GM15510 (cell line): ENCODE data around the gene CAPG.

Source experiments
- POLR2A ChIP-seq: IDR thresholded peaks from 3 replicates; pipeline ENCODE4 v1.6.1; 2011; ENCODE audit warnings: borderline replicate concordance; ENCODE audit not compliant: insufficient read length; ENCODE audit errors: extremely low read depth

Gene CAPG

DNA sequence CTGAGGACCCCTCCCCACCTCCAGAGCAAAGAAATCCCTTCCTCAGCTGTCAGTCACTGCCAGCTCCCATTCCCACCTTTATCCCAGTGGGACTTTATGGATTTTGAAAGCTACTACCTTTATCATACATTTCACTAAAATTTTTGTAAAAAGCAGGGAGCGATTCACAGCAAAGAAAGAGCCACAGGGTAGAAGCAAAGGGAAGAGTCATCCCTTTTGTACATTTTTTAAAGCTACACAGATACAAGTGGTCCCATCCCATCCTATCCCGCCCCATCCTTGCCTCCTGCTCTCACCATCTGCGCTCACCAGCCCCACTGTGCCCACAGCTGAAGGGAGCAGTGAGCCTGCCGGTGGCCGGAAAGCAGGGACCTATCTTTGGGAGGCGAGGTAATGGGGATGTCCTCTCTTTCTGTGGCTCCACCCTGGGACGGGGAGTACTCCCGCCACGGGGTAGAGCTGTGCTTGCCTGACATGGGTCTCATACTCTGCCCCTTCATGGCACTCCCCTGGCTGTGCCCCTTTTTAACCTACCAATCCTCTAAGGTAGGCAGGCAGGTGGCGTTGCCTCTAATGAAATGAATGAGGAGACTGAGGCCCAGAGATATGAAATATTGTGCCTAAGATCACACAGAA lies 21.5 kb upstream of the CAPG start:
- no peak for TF ChIP-seq POLR2A

- TF ChIP-seq POLR2A, result no peak
Observed at GRCh38 chr2:85430752-85431569, 20.8 kb upstream of the CAPG start.

DNA sequence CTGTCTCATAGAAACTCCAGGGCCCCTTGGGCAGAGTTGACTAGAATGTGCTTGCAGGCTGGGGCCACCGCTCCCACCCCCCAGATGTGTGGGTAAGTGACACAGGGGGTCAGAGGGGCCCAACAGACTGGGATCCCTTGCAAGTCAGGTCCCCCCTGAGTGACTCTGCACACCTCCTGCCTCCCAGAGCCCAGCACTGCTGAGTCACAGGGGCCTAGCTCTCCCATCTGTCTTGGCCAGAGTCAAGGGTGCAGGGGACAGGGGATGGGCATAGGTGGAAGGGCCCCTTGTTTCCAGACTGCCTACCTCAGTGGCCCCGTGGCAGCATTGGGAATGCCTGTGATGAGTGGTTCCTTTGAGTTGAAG lies 19.7 kb upstream of the CAPG start:
- TF ChIP-seq POLR2A, result no peak

- no peak for TF ChIP-seq POLR2A
Observed at GRCh38 chr2:85429213-85429923, 19.2 kb upstream of the CAPG start.

DNA sequence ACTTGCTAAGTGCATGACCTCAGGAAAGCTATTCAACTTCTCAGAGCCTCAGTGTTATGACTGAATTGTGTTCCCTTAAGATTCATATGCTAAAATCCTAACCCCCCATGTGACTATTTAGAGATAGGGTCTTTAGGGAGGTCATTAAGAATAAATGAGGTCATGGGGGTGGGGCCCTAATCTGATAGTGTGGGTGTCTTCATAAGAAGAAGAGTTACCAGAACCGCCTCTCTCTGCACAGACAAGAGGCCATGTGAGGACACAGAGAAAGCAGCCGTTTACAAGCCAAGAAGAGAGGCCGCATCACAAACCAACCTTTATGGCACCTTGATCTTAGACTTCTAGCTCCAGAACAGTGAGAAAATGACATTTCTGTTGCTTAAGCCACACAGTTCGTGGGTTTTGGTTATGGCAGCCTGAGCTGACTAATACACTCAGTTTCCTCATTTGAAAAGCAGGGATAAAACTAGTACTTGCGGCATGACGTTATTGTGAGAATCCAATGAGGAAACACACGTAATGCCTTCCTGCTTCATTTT lies 18.2 kb upstream of the CAPG start:
- no peak for TF ChIP-seq POLR2A

GRCh38 chr2:85427300-85427835 lies 17.2 kb upstream of the CAPG start:
- no peak for TF ChIP-seq POLR2A

- no peak for TF ChIP-seq POLR2A
Observed at GRCh38 chr2:85425588-85425987, 15.4 kb upstream of the CAPG start.

DNA sequence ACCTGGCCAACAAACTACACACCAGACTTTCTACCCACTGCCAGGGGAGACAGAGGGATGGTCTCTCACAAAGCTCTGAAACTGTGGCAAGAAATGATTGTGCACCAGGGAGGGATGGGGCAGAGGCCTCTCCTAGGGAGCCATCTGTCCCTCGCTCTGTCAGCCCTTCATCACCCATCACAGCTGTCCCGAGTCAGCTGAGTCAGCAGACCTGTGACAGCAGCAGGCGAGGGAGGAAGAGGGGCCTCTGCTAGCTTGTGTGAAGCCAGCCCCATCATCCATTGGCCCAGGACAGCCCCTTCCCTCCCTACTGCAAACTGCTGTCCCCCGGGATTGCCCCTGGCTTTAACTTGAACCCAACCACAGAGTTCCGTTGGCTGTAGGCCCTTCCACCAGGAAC lies 13.4 kb upstream of the CAPG start:
- no peak for TF ChIP-seq POLR2A

GRCh38 chr2:85422072-85422457 lies 11.9 kb upstream of the CAPG start:
- TF ChIP-seq POLR2A, result no peak

GRCh38 chr2:85421260-85422071 lies 11.3 kb upstream of the CAPG start:
- no peak for TF ChIP-seq POLR2A

GRCh38 chr2:85420536-85421259 lies 10.5 kb upstream of the CAPG start:
- TF ChIP-seq POLR2A, result no peak

DNA sequence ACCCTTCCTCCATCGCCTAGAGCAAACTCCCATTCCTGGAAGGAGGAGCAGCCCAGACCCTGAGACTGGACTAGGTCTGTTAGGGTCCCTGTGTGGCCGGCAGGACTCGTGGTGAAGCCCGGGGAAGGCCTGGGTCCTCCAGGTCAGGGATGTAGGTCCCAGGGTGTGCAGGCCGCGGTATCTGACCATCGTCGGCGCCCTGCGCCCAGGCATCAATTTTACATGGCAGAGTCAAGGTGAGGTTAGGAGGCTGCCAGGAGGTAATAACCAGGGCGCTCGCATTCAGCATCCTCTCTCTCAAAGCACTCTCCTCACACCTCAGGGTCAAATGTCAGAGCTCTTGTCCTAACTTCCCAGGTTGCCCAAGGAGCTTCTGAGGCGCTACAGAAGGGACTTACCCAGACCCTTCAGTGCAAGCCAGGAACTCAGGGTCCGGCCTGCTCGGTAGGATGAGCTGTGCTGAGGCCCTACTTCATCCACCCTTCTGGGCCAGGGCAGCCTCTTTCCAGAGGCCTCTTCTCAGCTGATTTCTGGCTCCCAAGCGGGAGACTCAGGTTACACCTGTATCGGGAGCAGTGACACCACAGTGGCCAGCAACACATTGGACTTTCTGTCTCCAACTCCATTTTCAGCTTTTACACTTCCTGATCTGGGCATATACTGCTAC lies 9.0 kb upstream of the CAPG start:
- no peak for TF ChIP-seq POLR2A

GRCh38 chr2:85418132-85419008 lies 8.2 kb upstream of the CAPG start, which contains the start of gene SH2D6:
Gene SH2D6, plus strand, starts transcription at chr2:85418714. Its CDS starts 10,752 bp downstream, at chr2:85429466.
- peak; percentile 60 for TF ChIP-seq POLR2A
